Fibroblast of lung (primary cell): ENCODE data around the gene NAA30.

Experiments
- CTCF ChIP-seq, 2 donors: IDR thresholded peaks in 1 of 2; conservative IDR thresholded peaks in 1 of 2; 1 replicate in 1 of 2; 2 replicates in 1 of 2; pipeline ENCODE4 v1.5.1; 2011 to 2012; ENCODE audit warnings: low read length in 2 of 2, control low read depth in 1 of 2, inconsistent platforms in 1 of 2, low read depth in 1 of 2, mild to moderate bottlenecking in 1 of 2
- EZH2 ChIP-seq: IDR thresholded peaks from 2 replicates; pipeline ENCODE4 v1.5.1; 2012; ENCODE audit warnings: low read length, control low read depth, mild to moderate bottlenecking; ENCODE audit errors: missing control alignments

GRCh38 chr14:57383125-57383745, 7.2 kb upstream of the NAA30 start:
- TF ChIP-seq CTCF (conservative IDR thresholded peaks at IDR 0.05 in 1 of 2, IDR thresholded peaks at IDR 0.05 in 1 of 2; ENCODE audit: low read depth in 1 of 2, low read length in 2 of 2) (no peak), EZH2 (no peak)
